Smooth muscle cell (in vitro differentiated cells): Measurements from ENCODE around the gene SERPINB6. TPM values are rescaled to one million over a fixed set of nuclear protein-coding genes. Genes with fewer than 3 reads are reported as not detected.

ENCODE experiments used
- DNase-seq: peaks from one replicate; lab custom pipeline; 2025; ENCODE audit not compliant: unreplicated experiment; lab: John Stamatoyannopoulos, UW
- H2AFZ ChIP-seq: fragments of 200-600 bp; sonication (generic); 2 replicates; pipeline ENCODE4 v1.6.0; 2016; ENCODE audit warnings: antibody characterized with exemption, low read depth, mild to moderate bottlenecking
- H3F3A ChIP-seq: fragments of 200-600 bp; sonication (generic); 2 replicates; pipeline ENCODE4 v1.6.0; 2017; ENCODE audit warnings: antibody characterized with exemption, low read depth
- H3K27ac ChIP-seq: fragments of 200-600 bp; sonication (generic); 2 replicates; pipeline ENCODE4 v1.5.1; 2016; ENCODE audit warnings: low read depth, mild to moderate bottlenecking
- H3K27me3 ChIP-seq: fragments of 200-600 bp; sonication (generic); 2 replicates; pipeline ENCODE4 v1.6.1; 2016; ENCODE audit warnings: low read depth, mild to moderate bottlenecking
- H3K36me3 ChIP-seq: fragments of 200-600 bp; sonication (generic); 2 replicates; pipeline ENCODE4 v1.5.1; 2016; ENCODE audit warnings: low read depth
- H3K4me1 ChIP-seq: fragments of 200-600 bp; sonication (generic); 2 replicates; pipeline ENCODE4 v1.5.1; 2016; ENCODE audit warnings: low read depth
- H3K4me2 ChIP-seq: fragments of 200-600 bp; sonication (generic); 2 replicates; pipeline ENCODE4 v1.6.0; 2016; ENCODE audit warnings: mild to moderate bottlenecking
- H3K4me3 ChIP-seq: fragments of 200-600 bp; sonication (generic); 2 replicates; pipeline ENCODE4 v1.5.1; 2016; ENCODE audit warnings: mild to moderate bottlenecking
- H3K79me2 ChIP-seq: fragments of 200-600 bp; sonication (generic); 2 replicates; pipeline ENCODE4 v1.6.0; 2016; ENCODE audit warnings: low read depth, mild to moderate bottlenecking
- H3K9ac ChIP-seq: fragments of 200-600 bp; sonication (generic); 2 replicates; pipeline ENCODE4 v1.6.0; 2016; ENCODE audit warnings: low read depth
- H3K9me3 ChIP-seq: fragments of 200-600 bp; sonication (generic); replicated peaks from 2 replicates; pipeline ENCODE4 v1.5.1; 2016; ENCODE audit warnings: low read depth
- H4K20me1 ChIP-seq: fragments of 200-600 bp; sonication (generic); 2 replicates; pipeline ENCODE4 v1.6.0; 2016; ENCODE audit warnings: low read depth
- WGBS: methylation state at CpG from one replicate; pipeline ENCODE4 v1.1.7; 2016; ENCODE audit warnings: low lambda C conversion rate; 5-methylcytosine and 5-hydroxymethylcytosine counted together
- polyA plus RNA-seq: library from polyadenylated mRNA; unstranded; fragments of >200 nt; fragmentation: Nextera tagmentation; extraction: Ambion mirVana; gene quantifications from 2 replicates; pipeline ENCODE4 v1.2.1, GENCODE V29; 2016
- total RNA-seq: library from RNA; depleted of rRNA; stranded (reverse); fragments of >200 nt; gene quantifications from 2 replicates; pipeline ENCODE4 v1.2.3, GENCODE V29; 2014
- TF ChIP-seq, protein P1 (sequence below): fragments of 200-600 bp; sonication (generic); IDR thresholded peaks from 2 replicates; pipeline ENCODE4 v1.5.1; 2017; ENCODE audit warnings: borderline replicate concordance, mild to moderate bottlenecking, antibody characterized with exemption; ENCODE audit not compliant: insufficient read depth, poor library complexity, severe bottlenecking

SERPINB6 gene
- total and polyA plus RNA-seq, 2 experiments from 2014 or later = 67.8 to 118 TPM

DNA sequence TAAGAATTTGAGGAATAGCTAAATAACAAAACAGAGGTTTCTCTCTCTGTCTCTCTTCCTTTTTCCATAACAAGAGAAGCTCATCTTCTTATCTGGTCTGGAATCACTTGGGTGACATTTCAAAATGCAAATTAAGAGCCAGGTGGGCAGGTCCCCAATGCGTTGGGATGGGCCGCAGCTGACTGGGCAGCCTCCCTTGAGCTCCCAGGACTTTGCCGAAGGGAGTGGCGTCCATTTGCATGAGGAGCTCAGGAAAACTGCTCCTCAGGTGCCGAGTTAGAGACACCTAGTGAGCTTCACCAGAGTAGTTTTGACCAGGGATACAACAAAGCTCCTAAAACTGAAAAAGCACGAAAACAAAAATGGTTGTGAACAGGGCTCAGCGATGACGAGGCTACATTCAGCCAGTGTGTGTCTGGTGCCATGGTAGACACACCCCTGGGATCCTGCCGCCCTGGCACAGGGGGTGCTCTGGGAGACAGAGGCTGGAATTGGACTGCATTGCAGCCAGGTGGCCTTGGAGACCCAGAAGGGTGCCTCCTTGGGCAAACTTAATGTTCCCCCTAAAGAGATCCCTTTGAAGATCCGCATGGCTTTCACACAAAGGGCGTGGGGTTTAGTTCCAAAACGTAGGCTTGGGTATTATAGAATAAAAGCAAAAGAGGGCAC, 13.5 kb upstream of the SERPINB6 start:
- Histone ChIP-seq H3K9ac (no peak overlapping the region), H2AFZ (no peak overlapping the region), H4K20me1 (no peaks in the 10 kb centered on the region), H3K27ac (no peak overlapping the region), H3K9me3 (no peaks in the 10 kb centered on the region), H3K4me2 (no peak overlapping the region), H3K4me3 (no peak overlapping the region), H3K4me1 (peaks cover 7% of the 10 kb centered on the region), H3K27me3 (no peaks in the 10 kb centered on the region), H3K79me2 (no peaks in the 10 kb centered on the region), H3F3A (peaks cover 10% of the 10 kb centered on the region), H3K36me3 (no peaks in the 10 kb centered on the region)
- 75% methylated on average over 12 of the region's 12 CpGs for WGBS
- TF ChIP-seq, protein P1, sequence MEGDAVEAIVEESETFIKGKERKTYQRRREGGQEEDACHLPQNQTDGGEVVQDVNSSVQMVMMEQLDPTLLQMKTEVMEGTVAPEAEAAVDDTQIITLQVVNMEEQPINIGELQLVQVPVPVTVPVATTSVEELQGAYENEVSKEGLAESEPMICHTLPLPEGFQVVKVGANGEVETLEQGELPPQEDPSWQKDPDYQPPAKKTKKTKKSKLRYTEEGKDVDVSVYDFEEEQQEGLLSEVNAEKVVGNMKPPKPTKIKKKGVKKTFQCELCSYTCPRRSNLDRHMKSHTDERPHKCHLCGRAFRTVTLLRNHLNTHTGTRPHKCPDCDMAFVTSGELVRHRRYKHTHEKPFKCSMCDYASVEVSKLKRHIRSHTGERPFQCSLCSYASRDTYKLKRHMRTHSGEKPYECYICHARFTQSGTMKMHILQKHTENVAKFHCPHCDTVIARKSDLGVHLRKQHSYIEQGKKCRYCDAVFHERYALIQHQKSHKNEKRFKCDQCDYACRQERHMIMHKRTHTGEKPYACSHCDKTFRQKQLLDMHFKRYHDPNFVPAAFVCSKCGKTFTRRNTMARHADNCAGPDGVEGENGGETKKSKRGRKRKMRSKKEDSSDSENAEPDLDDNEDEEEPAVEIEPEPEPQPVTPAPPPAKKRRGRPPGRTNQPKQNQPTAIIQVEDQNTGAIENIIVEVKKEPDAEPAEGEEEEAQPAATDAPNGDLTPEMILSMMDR = no peak
- DNase-seq = no peak

DNA sequence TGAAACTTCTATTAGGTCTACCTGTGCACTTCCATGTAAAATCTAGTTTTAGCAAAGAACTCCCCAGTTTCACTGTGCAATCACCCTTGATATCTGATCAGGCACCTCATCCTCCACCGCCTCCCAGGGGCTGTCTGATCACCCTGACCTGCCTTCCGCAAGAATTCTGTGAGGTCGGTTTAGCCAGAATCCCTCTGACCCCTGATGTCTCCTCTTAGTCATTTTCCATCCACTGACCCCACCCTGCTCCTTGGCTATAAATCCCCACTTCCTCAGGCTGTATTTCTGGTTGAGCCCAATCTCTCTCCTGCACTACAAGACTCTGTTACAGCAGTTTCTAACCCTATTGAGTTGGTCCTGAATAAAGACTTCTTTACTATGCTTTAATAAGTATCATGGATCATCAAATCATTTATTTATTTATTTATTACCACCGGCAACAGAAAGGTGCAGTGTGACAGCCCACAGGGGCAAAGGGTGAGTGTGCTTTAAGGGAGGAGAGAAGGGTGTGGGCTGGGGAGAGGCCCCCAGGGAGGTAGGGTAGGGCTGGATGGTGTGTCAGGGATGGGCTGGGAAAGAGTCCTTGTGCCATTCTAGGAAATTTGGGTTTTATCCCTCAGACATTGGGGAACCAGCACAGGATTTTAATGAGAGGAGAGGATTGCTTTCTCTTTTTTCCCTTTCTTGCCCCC, 11.2 kb upstream of the SERPINB6 start:
- H3K9me3 ChIP-seq = no peaks in the 10 kb centered on the region
- no peaks in the 10 kb centered on the region for H4K20me1 ChIP-seq
- TF ChIP-seq, protein P1 = no peak
- no peak overlapping the region for H3K27ac ChIP-seq
- no peak overlapping the region for H3K9ac ChIP-seq
- no peaks in the 10 kb centered on the region for H3K27me3 ChIP-seq
- H3F3A ChIP-seq = peaks cover 8% of the 10 kb centered on the region
- H2AFZ ChIP-seq = no peak overlapping the region
- no peaks in the 10 kb centered on the region for H3K4me1 ChIP-seq
- DNase-seq = no peak
- no peaks in the 10 kb centered on the region for H3K36me3 ChIP-seq
- WGBS = 65% methylated on average over 4 of the region's 4 CpGs
- H3K4me2 ChIP-seq = no peak overlapping the region
- H3K79me2 ChIP-seq = no peaks in the 10 kb centered on the region
- H3K4me3 ChIP-seq = no peak overlapping the region

DNA sequence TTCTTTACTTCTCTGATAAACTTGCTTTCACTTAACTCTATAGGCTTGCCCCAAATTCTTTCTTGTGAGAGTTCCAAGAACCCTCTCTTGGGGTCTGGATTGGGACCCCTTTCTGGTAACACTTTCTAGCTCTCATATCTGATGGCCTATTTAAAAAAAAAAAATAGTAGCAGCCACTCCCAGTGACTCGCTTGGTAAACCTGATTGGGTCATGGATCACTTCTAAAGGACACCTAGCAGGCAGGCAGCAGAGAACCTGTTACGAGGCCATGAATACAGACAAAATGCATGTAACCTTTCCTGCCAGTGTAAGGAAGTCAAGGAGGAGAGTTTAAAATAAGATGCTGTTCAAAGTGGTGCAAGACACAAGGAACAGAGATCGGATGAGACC, 9.1 kb upstream of the SERPINB6 start:
- H4K20me1 ChIP-seq = no peaks in the 10 kb centered on the region
- H3F3A ChIP-seq = peaks cover 8% of the 10 kb centered on the region
- H3K36me3 ChIP-seq = no peaks in the 10 kb centered on the region
- H3K27ac ChIP-seq = no peak overlapping the region
- H3K4me1 ChIP-seq = no peaks in the 10 kb centered on the region
- no peak overlapping the region for H3K4me3 ChIP-seq
- H3K9ac ChIP-seq = no peak overlapping the region
- H2AFZ ChIP-seq = no peak overlapping the region
- H3K79me2 ChIP-seq = no peaks in the 10 kb centered on the region
- no peaks in the 10 kb centered on the region for H3K9me3 ChIP-seq
- no peaks in the 10 kb centered on the region for H3K27me3 ChIP-seq
- no peak for DNase-seq
- no peak overlapping the region for H3K4me2 ChIP-seq
- 91% methylated on average over 3 of the region's 3 CpGs for WGBS
- TF ChIP-seq, protein P1 = no peak
